Raji (cell line): ENCODE measurements around the gene NAP1L4.

ENCODE experiments used
- POLR2A ChIP-seq: IDR thresholded peaks from 2 replicates; pipeline ENCODE4 v1.6.1; 2011; ENCODE audit warnings: low read depth, low read length, control low read depth; ENCODE audit not compliant: insufficient read depth

Gene NAP1L4

DNA sequence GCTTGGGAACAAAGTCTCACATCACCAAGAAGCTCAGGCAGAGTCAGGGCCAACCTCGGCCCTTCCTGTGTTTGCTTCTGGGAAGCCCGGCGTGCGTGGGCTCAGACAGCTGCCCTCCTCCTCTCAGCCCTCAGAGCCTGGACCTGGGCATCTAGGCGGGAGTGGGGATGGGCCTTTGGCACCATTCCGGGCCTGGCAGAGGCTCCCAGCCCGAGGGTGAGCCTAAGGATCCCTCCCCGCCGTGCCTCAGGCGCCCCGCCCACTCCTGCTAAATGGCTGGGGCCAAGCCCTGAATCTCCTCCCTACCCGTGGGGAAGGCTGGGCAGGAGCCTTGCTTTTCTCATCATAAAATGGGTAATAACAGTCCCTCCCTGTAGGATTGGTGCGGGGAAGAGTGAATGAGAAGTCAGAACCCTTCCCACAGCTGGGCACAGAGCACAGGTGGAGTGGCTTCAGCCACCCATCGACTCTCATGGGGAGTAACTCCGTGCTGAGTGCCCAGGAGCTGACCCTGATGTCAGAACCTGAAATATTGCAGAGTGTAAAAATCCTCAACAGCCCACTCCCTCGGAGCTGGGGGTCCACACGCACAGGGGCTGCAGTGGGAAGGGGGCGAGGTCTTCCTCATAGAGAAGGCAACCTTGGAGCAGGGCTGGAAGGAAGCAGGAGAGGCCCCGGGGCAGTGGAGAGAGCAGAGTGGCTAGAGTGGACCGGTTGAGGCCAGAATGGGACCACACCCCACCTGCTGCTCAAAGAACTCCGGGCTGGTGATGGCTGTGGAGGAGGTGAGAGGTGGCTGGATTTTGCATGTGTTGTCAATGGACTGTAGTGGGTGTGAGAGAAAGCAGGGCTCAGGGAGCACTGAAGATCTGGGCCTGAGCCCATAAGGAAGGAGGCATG lies 87.7 kb downstream of the NAP1L4 start:
- TF ChIP-seq POLR2A = no peak

DNA sequence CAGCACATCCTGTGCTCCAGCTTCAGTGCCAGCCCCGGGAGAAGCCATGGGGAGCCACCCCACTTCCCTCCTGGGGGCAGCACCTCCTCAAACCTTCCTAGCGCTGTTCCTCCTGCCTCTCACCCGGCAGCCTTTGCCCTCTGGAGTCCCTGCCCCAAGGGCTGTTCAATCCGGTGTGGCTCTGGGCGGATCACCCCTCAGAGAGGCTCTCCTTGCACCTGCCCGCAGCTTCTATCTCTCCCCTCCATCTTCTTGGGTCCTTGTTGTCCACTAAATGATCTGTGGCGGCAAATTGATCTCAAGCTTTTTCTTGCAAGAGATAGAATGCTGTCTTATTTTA lies 88.5 kb downstream of the NAP1L4 start:
- no peak for TF ChIP-seq POLR2A

DNA sequence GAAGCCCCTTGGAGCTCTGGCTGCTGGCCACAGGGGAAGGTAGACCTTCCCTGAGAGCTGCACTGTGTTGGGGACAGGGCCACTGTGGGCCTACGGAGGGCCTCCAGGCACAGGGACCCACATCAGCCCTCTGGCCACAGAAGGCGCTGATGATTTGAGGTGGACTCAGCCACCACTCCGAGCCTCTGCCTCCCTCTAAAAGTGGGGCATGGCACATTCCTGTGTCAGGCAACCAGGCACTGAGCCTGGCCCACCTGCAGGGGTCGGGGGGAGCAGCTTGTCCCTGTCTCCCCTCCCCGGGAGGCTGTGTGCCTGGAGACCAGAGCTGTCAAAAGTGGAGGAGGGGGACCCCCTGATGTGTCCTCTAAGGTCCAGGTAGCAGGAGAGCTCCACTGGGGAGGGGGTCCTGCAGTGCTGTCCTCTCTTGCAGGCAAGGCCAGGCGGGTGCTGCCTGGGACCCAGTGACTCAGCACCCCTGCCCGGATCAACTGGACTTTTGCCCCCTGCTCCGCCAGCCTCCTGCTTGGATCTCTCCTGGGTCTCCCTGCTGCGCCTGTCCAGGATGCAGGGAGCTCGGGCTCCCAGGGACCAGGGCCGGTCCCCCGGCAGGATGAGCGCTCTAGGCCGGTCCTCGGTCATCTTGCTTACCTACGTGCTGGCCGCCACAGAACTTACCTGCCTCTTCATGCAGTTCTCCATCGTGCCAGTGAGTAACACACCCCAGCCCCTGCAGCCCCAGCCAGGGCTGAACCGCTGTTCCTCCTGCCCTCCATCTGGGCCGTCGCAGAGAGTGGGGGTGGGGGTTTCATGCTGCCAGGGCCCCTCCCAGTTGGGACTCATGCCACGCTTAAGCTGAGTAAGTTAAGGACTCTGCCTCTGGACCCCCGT lies 89.1 kb downstream of the NAP1L4 start:
- no peak for TF ChIP-seq POLR2A

DNA sequence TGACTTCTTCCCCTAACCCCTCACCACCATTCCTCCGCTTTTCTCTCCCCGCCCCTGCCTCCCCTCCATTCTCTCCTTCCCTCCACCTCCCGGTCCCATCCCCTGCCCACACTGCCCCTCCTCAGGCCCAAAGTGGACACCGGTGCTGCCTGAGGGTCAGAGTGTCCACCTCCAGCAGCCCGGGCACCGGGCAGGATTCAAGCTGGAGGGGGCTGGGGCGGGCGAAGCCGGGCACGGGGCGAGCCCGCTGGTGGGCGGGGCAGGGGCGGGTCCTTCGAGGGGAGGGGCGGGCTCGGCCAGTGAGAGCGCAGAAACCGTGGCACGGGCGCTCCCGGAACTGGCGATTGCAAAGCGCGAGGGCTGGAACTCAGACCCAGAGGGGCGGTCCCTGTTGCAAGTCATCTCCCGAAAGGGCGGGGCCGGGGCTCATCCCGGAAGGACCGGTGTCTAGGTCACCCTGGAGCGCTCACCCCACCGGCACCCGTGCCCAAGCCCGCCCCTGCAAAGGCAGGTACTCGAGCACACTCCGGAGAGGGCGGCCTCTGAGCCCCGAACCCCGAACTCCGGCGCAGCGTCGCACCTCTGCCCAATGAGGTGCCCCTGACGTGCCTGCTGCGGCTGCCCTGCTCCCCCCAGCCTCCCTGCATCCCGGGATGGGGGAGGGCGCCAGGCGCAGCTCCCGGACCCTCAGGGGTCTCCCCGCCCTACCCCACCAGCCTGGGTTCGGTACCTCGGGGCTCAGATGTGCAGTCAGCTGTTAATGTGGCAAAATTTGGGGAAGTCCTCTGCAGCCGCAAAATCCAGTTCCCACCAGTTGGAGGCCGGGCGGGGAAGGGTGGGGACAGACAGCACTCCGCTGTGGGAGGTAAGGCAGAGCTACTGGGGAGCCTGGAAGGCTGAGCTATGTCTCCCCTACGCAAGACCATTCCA lies 90.0 kb downstream of the NAP1L4 start:
- peak; percentile 71 for TF ChIP-seq POLR2A

DNA sequence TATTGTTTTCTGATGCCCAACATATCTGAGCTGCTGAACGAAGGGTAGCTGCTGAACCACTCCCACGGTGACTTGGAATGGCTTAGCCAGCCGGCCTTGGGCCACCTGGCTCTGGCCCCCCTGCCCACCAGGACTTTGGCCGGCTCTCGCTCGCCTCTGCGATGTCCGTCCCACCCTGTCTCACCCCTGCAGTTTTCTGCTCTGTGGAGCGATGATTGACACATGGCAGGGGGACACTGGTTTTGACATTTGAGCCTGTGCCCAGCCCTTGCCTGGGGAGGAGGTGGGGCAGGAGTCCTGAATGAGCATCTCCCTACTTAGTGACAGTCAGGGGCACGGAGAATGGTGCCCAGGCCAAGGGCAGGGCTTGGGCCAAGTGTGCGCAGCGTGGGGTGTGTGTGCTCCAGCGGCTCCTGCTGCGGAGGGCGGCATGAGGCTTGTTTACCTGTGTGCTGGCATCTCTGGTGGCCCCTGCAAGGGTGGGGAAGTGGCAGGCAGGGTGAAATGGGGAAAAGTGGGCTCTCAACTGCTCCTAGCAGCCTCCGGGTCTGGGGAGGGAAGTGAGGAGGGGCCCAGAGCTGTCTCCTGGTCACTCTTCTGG lies 90.8 kb downstream of the NAP1L4 start:
- TF ChIP-seq POLR2A = no peak

DNA sequence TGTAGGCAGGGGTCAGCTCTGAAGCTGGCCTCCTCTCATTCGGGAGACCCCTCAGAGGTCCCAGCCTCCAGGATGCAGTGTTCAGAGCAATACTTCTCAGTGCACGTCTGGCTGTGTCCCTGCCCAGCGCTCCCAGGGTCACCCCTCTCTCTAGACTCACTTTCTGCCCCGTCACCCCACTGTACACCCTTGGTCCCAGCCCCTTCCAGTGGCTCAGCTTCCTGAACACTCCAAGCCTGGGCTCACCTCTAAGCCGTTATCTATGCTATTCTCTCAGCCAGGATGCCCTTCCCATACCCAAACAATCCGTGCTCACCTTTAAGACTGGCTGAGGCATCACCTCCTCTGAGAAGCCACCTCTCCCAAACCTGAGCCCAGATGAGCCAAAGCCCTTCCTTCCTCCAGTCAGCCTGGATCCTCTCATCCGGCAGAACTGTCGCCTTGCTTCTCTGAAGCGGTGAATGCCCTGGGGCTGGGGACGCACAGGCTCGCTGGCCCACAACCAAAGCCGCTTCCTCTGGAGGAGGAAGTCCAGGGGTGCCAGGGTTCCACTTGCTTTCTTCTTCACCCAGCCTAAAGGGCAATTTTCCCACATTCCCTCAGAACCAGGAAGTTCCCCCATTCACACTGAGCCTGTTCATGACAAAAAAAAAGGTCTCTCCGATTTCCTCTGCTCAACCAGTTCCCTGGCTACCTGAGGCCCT lies 92.9 kb downstream of the NAP1L4 start:
- no peak for TF ChIP-seq POLR2A

DNA sequence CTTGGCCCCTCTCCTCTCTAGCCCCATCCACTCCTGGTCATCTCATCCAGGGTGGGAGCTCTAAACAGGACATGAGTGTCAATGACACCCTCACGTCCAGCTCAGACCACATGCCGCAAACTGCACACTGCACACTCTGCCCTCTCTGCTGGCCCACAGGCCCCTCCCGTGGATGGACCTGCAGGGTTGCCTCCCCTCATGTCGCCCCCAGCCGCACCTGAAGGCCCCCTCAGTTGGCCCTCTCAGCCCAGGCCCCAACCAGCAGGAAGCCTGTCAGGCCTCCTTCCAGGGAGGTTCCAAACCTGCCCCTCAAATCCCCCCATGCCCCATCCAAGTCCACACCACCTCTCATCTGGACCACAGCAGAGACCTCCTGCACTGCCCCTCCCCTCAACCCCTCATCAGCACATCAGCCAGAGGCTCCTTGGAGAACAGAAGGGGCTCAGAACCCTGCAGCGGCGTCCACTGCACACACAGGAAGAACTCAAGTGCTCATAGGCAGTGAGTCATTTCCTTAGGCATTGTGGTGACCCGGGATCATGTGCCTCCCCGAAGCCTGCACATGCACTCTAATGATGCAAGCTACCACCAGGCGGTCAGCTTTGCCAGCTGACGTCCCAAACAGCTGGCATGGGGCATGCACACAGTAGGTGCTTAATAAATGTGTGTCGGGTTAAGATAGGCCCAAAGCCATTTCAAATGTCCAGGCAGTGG lies 93.6 kb downstream of the NAP1L4 start:
- TF ChIP-seq POLR2A = no peak

DNA sequence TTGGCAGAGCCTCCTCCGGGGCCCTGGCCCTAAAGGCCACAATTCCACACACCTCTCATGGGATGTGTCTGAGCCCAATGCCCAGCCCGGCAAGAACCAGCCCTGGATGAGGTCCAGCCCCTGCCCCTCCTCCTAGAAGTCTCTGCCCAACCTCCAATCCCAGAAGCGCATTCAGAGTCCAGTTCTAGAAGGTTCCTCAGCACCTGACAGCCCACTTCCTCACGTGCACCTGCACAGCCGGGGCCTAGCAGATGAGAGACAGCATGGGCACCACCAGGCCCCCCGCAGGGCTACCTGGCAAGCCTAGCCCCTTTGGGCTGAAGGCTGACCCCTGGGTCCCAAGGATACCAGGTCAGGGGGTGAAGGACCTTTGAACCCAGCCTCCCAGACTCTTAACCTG lies 95.1 kb downstream of the NAP1L4 start:
- TF ChIP-seq POLR2A = no peak

DNA sequence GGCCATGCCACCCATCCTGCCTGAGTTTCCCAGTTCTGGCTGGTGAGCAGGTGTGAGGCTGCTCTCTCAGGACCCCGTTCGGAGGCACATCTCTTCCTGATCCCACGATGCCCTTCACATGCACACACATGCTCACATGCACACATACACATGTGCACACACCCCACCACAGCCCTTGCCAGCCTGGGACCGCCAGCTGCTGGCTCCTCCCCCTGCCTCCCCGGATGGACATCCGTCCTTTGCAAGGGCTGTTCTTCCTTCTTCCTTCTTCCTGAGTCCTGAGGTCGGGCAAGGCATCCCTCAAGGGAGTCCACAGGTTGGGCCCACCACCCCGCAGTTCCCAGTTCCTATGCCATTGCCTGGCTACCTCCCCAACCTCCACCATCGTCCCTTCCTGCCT lies 96.1 kb downstream of the NAP1L4 start:
- TF ChIP-seq POLR2A = no peak
